Mesenteric fat pad (tissue), 1 donor: ENCODE data around the gene IFFO2. TPM values are rescaled to one million over a fixed set of nuclear protein-coding genes. Genes with fewer than 3 reads are reported as not detected.
A peak's percentile ranks its signal among the peaks of the same experiment; 100 is the strongest.

ENCODE experiments used
- DNase-seq: peaks from one replicate; pipeline ENCODE4 v3.0.0-alpha.2; 2020; ENCODE audit warnings: low spot score
- total RNA-seq: library from RNA; stranded (reverse); fragmentation: NEBNext Ultra II Directional; extraction: Animal tissue kit (Norgen Biotek cat#: 25700); gene quantifications from one replicate; pipeline ENCODE4 v1.2.1, GENCODE V29; 2021
- donor health status: DM: yes; HTN: yes; CAD: no.

The IFFO2 gene
- total RNA-seq, 1 donor from 2014 or later: 10.1 TPM

- DNase-seq: no peak
Measured at GRCh38 chr1:18921516-18922251, 34.8 kb downstream of the IFFO2 start.

GRCh38 chr1:18920931-18921330 lies 35.5 kb downstream of the IFFO2 start:
- DNase-seq: no peak

DNA sequence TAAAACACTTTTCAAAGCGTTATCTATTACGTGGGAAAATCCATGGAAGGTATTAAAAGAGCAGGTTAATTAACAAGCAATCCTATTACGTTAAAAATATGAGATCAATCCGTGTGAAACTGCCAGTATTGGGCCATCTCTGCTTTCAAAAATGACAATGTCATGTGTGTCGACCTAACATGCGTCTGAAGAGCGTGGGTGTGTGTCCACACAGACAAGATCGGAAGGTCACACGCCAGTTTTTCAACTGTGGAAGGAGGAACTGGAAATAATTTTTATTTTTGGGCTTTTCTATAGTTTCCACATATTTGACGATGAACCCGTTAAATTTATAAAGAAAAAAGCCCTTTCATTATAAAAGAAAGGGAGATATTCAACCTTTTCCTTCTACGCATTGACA lies 36.5 kb downstream of the IFFO2 start:
- DNase-seq: no peak

- no peak for DNase-seq
Measured at GRCh38 chr1:18919197-18919905, 37.1 kb downstream of the IFFO2 start.

- DNase-seq: no peak
Measured at GRCh38 chr1:18918417-18918816, 38.1 kb downstream of the IFFO2 start.

- no peak for DNase-seq
Measured at GRCh38 chr1:18917071-18917799, 39.2 kb downstream of the IFFO2 start.

- DNase-seq: no peak
Measured at GRCh38 chr1:18915341-18915740, 41.1 kb downstream of the IFFO2 start.

GRCh38 chr1:18913065-18913835 lies 43.2 kb downstream of the IFFO2 start:
- peak; percentile 95 for DNase-seq

- no peak for DNase-seq
Measured at GRCh38 chr1:18912550-18912949, 43.9 kb downstream of the IFFO2 start.

DNA sequence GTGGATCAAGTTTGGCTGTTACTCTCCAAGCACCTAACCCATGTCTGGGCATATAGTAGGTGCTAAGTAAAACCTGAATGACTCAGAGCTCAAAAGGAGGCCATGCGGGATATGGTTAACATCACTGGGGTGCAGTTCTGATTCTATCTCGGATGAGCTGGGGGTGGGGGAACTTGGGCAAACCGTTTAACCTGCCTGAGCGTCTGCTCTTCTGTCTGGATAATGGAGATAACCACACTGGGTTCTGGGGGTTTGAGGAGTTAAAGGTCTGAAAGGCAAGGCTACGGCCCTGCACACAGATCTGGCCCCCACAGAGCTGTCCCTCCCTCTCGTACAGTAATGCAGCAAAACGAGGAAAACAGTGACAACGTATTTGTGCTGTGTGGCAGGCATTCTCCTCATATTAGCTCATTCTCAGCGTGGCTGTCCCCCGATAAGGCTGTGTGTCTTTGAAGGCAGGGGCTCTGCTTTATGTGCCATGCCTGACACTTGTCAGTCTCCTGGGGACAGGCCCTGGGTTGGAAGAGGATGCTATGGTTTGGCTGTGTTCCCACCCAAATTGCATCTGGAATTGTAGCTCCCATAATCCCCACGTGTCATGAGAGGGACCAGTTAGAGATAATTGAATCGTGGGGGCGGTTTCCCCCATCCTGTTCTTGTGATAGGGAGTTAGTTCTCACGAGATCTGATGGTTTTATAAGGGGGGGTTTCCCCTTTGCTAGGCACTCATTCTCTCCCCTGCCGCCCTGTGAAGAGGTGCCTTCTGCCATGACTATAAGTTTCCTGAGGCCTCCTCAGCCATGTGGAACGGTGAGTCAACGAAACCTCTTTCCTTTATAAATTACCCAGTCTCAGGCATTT lies 47.3 kb downstream of the IFFO2 start:
- no peak for DNase-seq

DNA sequence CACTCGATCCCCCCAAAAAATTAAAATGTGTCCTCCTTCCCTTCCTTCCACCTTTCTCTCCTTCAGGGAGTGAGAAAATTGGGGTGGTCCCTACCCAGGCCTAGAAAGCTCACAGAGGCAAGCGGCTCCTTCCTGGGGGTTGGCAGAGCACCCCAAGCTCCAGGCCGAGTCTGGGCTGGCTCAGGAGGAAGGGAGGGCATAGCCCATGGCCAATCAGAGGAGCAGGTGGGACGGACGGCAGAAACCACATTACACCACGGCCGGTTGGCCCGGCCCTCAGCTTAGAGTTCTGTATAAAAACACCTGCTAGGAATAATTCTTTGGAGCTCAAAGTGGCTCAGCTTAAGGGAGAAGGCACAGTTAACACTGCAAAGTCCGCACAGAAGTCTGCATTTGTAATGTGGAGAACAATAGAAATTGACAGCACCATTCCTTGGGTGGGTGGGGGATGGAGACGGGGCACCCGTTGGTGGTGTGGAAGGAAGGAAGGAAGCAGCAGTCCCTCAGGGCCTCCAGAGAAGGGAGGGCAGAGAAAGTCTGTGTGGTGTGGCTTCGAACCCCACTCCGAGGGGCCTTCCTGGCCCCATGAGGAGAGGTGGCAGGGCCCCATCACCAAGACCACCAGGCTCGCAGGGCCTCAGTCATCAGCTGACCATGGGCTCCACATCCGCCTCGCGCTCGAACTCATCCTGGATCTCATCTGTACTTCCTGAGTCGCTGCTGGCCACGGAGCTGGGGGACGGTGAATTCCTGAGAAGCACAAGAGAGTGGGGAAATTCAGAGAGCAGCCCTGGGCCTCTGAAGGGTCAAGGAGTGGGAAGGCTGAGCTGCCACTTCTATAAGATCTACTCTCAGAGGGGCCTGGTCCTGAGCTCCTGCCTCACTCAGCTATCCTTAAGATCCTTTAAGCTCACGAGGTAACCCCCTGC lies 48.3 kb downstream of the IFFO2 start:
- no peak for DNase-seq

DNA sequence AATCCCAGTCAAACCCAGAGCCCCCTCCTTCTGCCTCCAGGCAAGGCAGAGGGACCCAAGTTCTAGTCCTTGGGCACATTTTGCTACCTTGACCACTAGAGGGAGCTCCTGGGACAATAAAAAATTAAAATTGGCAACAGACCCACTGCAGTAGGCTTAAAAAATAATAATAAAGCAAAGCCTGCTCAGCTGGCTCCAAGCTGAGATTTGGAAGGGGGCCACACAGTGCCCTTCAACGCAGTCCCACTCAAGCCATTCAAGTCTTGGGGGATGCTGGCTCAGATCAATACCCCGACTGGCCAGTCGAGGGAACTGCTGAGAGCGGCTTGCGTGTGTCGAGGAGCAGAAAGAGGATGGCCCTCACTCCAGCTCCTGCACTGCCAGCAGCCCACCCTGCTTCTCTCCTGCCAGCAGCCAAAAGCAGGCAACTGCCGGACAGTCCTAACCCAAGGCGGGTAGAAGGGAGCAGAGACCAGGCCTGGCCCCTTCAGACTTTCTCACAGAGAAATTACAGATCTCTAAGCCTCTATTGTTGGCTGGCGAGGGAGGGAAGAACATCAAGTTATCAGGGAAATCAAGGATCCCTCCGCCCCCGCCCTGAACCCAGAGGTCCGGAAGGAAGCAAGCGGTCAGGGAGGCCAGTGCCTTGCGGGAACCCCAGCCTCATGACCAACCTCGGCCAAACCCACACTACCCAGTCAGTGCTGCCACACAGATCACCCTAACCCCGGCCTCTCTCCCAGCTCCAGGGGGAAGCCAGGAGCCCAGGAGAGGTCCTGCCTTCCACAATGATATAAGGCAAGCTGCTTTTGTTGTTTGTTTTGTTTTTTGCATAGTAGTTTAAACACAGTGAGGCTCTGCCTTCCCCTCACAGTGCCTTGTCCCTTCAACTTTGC lies 49.2 kb downstream of the IFFO2 start:
- DNase-seq: no peak

DNA sequence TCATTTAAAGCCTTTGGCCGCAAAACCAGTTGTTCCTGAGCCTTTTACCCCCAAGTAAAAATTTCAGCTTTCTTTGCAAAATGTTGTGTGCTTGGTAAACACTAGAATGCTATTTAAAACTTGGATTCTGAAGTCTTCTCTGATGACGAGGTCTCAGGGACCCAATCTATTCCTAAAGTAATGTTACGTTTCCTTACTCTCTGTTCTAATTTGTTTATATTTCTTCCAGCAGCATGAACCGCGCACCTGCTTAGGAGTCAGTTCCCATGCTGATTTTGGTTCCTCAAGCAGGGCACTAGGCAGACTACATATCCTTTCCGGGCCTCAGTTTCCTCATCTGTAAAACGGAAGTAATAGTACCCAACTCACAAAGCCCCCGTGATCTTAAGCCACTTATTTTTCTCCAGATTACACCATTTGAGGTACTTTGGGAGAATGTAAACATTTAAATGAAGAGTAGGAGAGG lies 53.2 kb downstream of the IFFO2 start:
- DNase-seq: no peak

- peak; percentile 97 for DNase-seq
Measured at GRCh38 chr1:18902523-18903290, 53.8 kb downstream of the IFFO2 start, which contains the start of gene ALDH4A1. Gene ALDH4A1, minus strand, starts transcription at chr1:18902555. Its CDS starts 32 bp downstream, at chr1:18902523.

DNA sequence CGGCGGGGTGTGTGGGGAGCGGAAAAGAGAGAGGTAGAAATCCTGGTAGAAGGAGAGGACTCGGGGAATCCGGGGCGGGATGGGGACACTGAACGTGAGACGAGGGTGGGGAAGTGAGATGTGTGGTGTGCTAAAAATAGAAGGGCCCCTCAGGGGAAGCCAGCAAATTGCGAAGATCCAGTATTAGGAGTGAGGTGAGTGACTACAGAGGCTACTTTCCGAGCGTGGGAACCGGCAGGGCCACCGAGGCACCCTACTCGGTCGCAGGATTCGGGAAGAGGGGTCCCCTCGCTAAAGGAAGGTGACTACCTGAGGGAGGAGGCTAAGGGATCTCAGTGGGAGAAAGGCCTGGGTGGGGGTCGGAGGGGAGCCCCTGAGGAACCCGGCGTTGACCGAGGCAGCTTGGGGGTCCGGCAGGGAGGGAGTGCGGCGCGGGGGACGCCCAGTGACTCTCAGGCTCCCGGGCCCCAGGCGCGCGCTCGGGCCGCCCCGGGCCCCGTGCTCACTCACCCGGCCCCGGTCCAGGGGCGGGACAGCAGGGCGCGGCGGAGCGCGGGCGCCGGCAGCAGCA lies 54.4 kb downstream of the IFFO2 start:
- no peak for DNase-seq

- DNase-seq: no peak
Measured at GRCh38 chr1:18901147-18901951, 55.1 kb downstream of the IFFO2 start.
